Fibroblast of peridontal ligament (primary cell): ENCODE data around the gene CTSO.
"Not testable (repeated sequence)": the region's sequence is repeated elsewhere in the genome, so short reads cannot be mapped to it uniquely, and the experiment has no call there.

ENCODE experiments used
- DNase-seq: peaks from one replicate; pipeline ENCODE4 v3.0.0-alpha.2; 2010; ENCODE audit errors: extremely low read depth

The CTSO gene

GRCh38 chr4:155954939-155955338 is 1.3 kb upstream of the CTSO start:
- DNase-seq = no peak

- no peak for DNase-seq
These were observed 536 bp upstream of the CTSO start for GRCh38 chr4:155954118-155954685.

DNA sequence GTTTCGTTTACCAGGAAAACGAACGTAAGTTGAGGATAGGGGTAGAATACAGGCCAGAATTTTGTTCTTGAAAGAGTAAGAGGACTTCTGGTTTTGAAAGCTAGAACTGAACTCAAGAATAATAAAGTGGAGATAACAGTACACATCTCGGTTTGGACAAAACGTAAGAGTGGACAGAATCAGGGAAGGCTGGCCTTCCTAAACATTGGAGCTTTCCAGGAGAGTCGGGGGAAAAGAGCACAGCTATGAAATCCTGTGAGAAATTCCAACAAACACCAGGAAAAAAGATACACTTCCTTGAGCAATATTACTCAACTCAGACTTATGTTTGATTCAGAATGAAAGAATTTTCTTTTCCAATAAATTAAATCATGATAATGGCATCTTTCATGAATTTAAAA is 1.2 kb downstream of the CTSO start:
- DNase-seq = peak; percentile 72

DNA sequence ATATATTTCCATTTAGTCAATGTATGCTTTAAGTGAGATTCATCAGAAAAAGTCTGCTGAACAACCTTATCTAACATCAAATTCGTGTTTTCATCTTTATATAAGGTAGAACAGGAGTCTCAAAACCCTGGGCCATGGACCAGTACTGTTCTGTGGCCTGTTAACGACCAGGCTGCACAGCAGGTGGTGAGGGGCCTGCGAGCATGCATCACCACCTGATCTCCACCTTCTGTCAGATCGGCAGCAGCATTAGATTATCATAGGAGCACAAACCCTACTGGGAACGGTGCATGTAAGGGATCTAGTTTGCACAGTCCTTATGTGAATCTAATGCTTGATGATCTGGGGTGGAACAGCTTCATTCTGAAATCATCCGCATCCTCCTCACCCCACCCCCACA is 3.2 kb downstream of the CTSO start:
- DNase-seq = no peak

DNA sequence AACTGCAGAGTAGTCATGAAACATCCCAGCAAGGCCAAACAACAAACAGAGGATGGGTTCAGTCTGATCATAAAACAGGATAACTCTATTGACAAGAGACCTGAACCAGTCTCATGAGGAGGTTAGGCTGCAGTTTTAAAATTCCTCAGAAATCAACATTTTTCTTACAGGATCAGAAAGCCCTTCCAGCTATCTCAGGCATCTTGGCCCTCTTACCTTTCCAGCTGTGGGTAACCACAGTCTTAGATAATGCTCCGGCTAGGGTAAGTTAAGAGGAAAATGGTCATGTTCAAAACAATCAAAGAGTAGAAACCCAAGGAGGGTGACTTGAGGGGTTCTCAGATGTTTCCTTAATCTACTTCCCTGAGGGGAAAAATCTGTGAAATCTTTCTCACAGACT is 5.1 kb downstream of the CTSO start:
- DNase-seq = no peak

GRCh38 chr4:155946486-155946885 is 7.2 kb downstream of the CTSO start:
- peak; percentile 48 for DNase-seq

DNA sequence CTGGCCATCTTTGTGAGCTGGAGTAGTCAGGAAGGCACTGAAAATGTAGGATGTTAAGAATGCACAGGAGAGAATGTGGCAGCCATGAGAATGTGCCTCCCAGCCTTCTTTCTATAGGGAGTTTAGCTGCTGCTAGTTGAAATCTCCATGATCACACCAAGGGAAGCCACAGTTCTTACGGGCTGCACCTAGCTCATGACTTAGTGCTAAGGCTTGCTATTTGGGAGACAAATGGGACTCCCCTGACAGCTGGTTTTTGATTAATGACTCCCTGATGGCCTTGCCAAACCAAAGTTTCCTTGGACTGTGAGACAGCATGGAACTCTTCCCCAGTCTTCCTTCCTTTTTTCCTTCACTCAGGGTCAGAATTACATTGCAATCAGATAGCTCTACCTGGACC is 9.2 kb downstream of the CTSO start:
- no peak for DNase-seq

DNA sequence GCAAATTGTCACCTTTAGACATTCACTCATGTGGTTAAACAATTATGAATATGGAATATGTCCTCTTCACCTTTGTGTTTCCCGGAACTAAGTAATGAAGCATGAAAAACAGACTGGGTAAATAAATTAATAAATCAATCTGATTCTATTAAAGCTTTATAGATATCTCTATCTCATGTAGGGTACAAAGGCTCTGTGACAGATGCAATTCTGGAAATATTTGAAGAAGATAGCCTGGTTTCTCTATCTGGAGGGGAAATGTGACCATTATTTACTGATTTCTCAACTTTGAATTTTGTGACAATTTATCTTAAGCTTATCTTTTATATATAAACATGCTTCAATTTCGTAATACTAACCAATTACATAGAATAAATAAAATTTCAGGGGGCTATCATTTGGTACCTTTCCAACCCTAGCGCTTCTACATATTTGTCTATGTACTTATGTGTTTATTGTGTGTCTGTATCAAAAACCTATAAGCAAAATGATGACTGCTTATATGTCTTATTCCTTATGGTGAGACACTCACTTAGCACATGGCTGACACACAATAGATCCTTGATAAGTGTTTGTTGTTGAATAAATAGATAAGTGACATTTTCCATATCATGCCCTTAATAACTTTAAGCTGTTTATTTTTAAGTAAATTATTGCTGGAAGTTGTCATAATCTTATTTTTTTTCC is 9.9 kb downstream of the CTSO start:
- DNase-seq = no peak

- no peak for DNase-seq
These were observed 11.8 kb downstream of the CTSO start for GRCh38 chr4:155941820-155942219.

- no peak for DNase-seq
These were observed 12.4 kb downstream of the CTSO start for GRCh38 chr4:155941085-155941790.

DNA sequence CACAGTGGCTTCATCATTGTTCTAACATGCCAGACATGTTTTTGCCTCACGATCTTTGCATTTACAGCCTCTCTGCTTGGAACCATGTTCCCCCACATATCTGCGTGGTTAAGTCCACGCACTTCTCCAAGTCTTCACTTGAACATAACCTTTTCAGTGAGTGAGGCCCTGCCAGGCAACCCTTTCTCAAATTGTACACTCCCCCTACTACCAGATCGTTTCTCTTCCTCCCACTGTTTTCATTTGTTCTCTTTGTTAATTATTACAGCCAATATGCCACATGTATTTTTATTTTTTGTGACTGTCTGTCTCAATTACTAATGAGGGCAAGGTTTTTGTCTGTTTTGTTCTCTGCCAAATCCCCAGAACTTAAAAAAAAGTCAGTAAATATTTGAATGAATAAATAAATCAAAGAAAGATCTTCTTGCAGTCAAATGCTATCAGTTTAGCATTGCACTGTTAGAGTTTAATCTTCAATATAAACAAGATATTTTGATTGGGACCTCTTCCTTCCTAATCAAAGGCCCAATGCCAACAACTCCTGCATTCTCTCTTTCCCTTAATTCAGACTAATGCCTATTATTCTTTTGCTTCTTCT is 18.2 kb downstream of the CTSO start:
- no peak for DNase-seq

DNA sequence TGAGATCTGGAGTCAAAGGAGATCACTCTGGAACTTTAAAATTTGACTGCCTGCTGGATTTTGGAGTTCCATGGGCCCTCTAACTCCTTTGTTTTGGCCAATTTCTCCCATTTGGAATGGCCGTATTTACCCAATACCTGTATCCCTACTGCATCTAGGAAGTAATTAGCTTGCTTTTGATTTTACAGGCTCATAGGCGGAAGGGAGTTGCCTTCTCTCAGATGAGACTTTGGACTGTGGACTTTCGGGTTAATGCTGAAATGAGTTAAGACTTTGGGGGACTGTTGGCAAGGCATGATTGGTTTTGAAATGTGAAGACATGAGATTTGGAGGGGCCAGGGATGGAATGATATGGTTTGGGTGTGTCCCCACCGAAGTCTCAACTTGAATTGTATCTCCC is 19.0 kb downstream of the CTSO start:
- not testable (repeated sequence) for DNase-seq

DNA sequence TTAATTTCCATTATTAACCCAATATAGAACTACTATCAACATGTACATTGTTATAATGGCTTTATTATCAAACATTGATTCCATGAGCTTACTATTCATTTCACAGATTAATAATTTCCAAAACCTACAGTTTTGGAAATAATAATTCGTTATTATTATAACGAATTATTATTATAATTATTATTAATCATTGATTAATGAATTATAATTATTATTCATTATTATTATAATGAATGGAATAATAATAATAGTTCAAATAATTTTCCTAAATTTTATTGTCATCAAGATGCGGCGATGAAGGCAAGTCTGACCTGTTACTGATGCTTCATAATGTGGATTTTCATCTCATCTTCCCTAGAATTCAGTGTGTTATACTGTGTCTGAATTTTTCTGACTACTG is 22.0 kb downstream of the CTSO start:
- no peak for DNase-seq

DNA sequence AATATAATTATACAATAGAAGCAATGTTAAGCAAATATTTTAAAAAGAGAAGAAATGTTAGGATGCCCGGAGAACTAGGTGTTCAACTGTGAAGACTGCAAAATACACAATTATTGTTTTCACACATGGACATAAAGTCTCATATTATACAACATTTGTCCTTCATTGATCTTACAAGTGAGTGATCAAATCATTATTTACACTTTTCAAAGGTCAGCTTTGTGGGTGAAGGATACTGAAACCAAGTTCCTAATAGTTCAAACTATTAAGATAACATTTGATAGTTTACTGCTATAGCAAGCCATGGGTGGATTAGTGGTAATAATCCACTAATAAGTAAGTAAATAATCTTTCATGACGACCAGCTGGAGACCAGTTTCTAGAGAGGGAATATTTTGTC is 23.3 kb downstream of the CTSO start:
- no peak for DNase-seq

DNA sequence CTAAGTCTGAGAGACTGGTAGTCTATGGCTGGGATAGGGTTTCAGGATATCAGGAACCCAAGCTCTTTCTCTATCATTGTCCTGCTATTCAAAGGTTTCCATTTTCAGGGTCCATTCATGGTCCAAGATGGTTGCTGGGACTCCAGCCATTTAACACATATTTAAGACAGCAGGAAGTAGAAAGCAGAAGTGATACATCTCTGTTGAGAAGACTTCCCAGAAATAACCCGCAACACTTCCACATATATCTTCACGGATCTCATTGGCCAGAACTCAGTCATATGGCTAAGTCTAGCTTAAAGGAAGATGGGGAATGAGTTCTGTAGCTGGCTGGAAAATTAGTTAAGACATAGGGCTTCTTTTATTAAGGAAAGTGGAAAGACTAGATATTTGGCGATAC is 23.8 kb downstream of the CTSO start:
- no peak for DNase-seq

DNA sequence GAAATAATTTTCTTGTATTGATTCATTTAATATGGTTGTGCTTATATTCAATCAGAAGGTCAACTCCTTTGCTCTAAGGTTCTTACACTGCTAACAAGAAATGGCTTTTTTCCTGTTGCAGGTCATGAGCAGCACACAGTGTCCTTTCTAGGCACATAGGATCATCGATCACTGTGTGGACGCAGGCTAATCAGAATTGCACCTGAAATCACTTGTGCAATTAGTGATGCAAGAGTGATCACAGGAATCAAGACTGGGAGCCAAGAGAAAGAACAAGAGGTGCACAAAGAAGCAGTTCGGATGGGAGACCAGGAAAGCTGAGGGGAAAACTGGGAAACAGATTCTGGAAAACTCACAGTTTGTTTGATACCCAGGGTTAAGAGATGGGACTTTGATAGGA is 29.0 kb downstream of the CTSO start:
- DNase-seq = no peak

GRCh38 chr4:155921597-155921996 is 32.1 kb downstream of the CTSO start:
- no peak for DNase-seq

GRCh38 chr4:155914782-155915181 is 38.9 kb downstream of the CTSO start:
- no peak for DNase-seq

GRCh38 chr4:155911905-155912304 is 41.8 kb downstream of the CTSO start:
- DNase-seq = no peak

DNA sequence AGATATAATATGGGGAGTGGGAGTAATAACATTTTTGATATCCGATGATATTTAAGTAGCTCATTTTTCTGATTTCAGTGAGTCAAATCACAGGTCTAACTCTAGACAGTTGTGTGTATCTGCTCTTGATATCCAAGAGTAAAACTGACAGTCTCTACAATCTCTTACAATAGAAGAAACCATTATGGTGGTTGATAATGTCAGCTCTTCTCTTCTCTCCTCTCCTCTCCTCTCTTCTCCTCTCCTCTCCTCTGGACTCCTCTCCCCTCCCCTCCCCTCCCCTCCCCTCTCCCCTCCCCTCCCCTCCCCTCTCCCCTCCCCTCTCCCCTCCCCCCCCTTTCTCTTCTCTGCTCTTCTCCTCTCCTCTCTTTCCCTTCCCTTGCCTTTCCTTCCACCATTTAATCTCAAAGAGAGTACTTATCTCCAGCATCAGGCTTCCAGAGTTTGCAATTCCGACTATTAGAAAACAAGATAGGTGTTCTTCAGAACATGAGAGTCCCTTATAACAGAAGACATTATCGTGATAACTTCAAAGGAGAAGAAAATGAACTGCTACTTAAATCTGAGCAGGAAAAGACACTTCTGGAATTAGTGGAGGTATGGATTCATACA is 43.9 kb downstream of the CTSO start:
- no peak for DNase-seq

- no peak for DNase-seq
These were observed 45.2 kb downstream of the CTSO start for GRCh38 chr4:155908187-155909139.
